ENCODE data around the gene BAIAP2. TPM values are rescaled to one million over a fixed set of nuclear protein-coding genes. Genes with fewer than 3 reads are reported as not detected.

The BAIAP2 gene
- total RNA-seq, 1 experiment from 2014 or later: 67.0 TPM

GRCh38 chr17:81128774-81129173 is 93.8 kb downstream of the BAIAP2 start:
- H3K27me3 Mint-ChIP-seq (ENCODE audit: insufficient read depth, unreplicated experiment): no peaks in the 10 kb centered on the region
- TF ChIP-seq CTCF (IDR thresholded peaks at IDR 0.05; ENCODE audit: unreplicated experiment): no peak
- ChIA-PET CTCF (no interaction called here), POLR2A (no interaction called here)
- H3K4me3 Mint-ChIP-seq (ENCODE audit: unreplicated experiment): no peak overlapping the region
- intact Hi-C loops (cut with micrococcal nuclease): no loop called here
- H3K9me3 Mint-ChIP-seq (ENCODE audit: unreplicated experiment): no peaks in the 10 kb centered on the region
- H3K27ac Mint-ChIP-seq (ENCODE audit: low read depth, unreplicated experiment): no peak overlapping the region
- BruUV-seq (replicated peaks): no TSS peak
- no peaks in the 10 kb centered on the region for H3K4me1 Mint-ChIP-seq (ENCODE audit: insufficient read depth, unreplicated experiment)
- DNase-seq (ENCODE audit: unreplicated experiment): no peak
- no peaks in the 10 kb centered on the region for H3K36me3 Mint-ChIP-seq (ENCODE audit: insufficient read depth, unreplicated experiment)

- H3K9me3 Mint-ChIP-seq (ENCODE audit: unreplicated experiment): no peaks in the 10 kb centered on the region
- H3K36me3 Mint-ChIP-seq (ENCODE audit: insufficient read depth, unreplicated experiment): no peaks in the 10 kb centered on the region
- ChIA-PET POLR2A (interaction anchor here (0.6 kb wide), 1 partner anchor 110 kb away, joined by 3 read pairs; no protein-coding TSS in a partner anchor), CTCF (interaction anchor here (0.6 to 0.7 kb wide), 2 partner anchors 14 to 1102 kb away, joined by 3 to 4 read pairs; no protein-coding TSS in a partner anchor)
- intact Hi-C loops (cut with micrococcal nuclease): no loop called here
- H3K4me3 Mint-ChIP-seq (ENCODE audit: unreplicated experiment): no peak overlapping the region
- H3K27me3 Mint-ChIP-seq (ENCODE audit: insufficient read depth, unreplicated experiment): no peaks in the 10 kb centered on the region
- no peak for DNase-seq (ENCODE audit: unreplicated experiment)
- BruUV-seq (replicated peaks): no TSS peak
- H3K27ac Mint-ChIP-seq (ENCODE audit: low read depth, unreplicated experiment): no peak overlapping the region
- peak; percentile 14 for TF ChIP-seq CTCF (IDR thresholded peaks at IDR 0.05; ENCODE audit: unreplicated experiment)
- no peaks in the 10 kb centered on the region for H3K4me1 Mint-ChIP-seq (ENCODE audit: insufficient read depth, unreplicated experiment)
These were observed 94.3 kb downstream of the BAIAP2 start for GRCh38 chr17:81129289-81129688.

DNA sequence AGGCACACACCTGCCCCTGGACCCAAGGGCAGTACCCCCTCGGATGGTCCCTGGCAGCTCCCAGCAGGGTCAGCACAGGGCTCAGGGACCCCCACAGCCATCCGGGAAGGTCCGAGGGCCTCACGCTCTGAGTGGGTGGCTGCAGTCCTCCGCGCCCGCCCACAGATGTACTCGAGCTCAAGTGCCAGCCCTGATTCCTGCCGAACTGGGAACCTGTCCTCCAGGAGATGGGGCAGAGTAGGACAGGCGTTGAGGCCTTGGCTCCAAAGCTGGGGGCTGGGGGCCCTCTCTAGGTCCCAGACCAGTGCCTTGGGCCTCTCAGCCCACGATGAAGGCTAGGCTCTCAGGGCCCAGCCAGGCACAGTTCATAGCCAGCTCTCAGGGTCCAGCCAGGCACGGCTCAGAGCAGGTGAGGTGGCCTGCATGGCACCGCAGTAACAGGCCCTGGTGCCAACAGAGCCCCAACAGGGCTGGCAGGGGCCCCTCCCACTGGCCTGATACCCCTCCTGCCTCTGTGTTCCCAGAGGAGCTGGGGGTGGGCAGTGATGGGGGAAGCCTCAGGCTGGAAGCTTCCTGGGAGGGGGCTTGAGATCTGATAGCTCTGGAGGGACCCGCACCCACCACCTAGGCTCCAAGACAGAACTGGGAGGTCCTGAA is 94.9 kb downstream of the BAIAP2 start:
- H3K27me3 Mint-ChIP-seq (ENCODE audit: insufficient read depth, unreplicated experiment): no peaks in the 10 kb centered on the region
- no peaks in the 10 kb centered on the region for H3K4me1 Mint-ChIP-seq (ENCODE audit: insufficient read depth, unreplicated experiment)
- no peak overlapping the region for H3K27ac Mint-ChIP-seq (ENCODE audit: low read depth, unreplicated experiment)
- no peaks in the 10 kb centered on the region for H3K9me3 Mint-ChIP-seq (ENCODE audit: unreplicated experiment)
- H3K4me3 Mint-ChIP-seq (ENCODE audit: unreplicated experiment): no peak overlapping the region
- no peak for DNase-seq (ENCODE audit: unreplicated experiment)
- TF ChIP-seq CTCF (IDR thresholded peaks at IDR 0.05; ENCODE audit: unreplicated experiment): no peak
- CTCF ChIA-PET: interaction anchor here (0.6 to 0.7 kb wide), 2 partner anchors 13 to 1102 kb away, joined by 3 to 4 read pairs; no protein-coding TSS in a partner anchor
- intact Hi-C loops (cut with micrococcal nuclease): no loop called here
- POLR2A ChIA-PET: interaction anchor here (0.6 kb wide), 1 partner anchor 110 kb away, joined by 3 read pairs; no protein-coding TSS in a partner anchor
- H3K36me3 Mint-ChIP-seq (ENCODE audit: insufficient read depth, unreplicated experiment): no peaks in the 10 kb centered on the region
- BruUV-seq (replicated peaks): no TSS peak

- CTCF ChIA-PET: no interaction called here
- H3K4me3 Mint-ChIP-seq (ENCODE audit: unreplicated experiment): no peak overlapping the region
- no peak for TF ChIP-seq CTCF (IDR thresholded peaks at IDR 0.05; ENCODE audit: unreplicated experiment)
- peaks cover 5% of the 10 kb centered on the region for H3K4me1 Mint-ChIP-seq (ENCODE audit: insufficient read depth, unreplicated experiment)
- POLR2A ChIA-PET: no interaction called here
- H3K9me3 Mint-ChIP-seq (ENCODE audit: unreplicated experiment): no peaks in the 10 kb centered on the region
- H3K36me3 Mint-ChIP-seq (ENCODE audit: insufficient read depth, unreplicated experiment): no peaks in the 10 kb centered on the region
- H3K27me3 Mint-ChIP-seq (ENCODE audit: insufficient read depth, unreplicated experiment): no peaks in the 10 kb centered on the region
- intact Hi-C loops (cut with micrococcal nuclease): no loop called here
- no peak overlapping the region for H3K27ac Mint-ChIP-seq (ENCODE audit: low read depth, unreplicated experiment)
- DNase-seq (ENCODE audit: unreplicated experiment): no peak
- BruUV-seq (replicated peaks): no TSS peak
These were observed 95.7 kb downstream of the BAIAP2 start for GRCh38 chr17:81130385-81131361.

Measured in MCF 10A (cell line).